HepG2 (cell line): ENCODE measurements around the gene BICDL2. TPM values are rescaled to one million over a fixed set of nuclear protein-coding genes. Genes with fewer than 3 reads are reported as not detected.

Source experiments
- ATAC-seq: fragments of 200-7000 bp; cut with Tn5 transposase; 3 replicates; pipeline ENCODE4 v1.9.1; 2020; ENCODE audit warnings: mild to moderate bottlenecking, moderate library complexity
- BruUV-seq: library from RNA; stranded (reverse); fragments of 400-500 nt; replicated peaks from 2 replicates; lab custom pipeline; 2021; lab: Mats Ljungman, UMichigan
- CTCF ChIA-PET: fragments of 300-600 bp; formaldehyde crosslinking; extraction: SDS; loops from one replicate; lab custom pipeline; 2021; ENCODE audit warnings: low total read pairs, inconsistent platforms, low intra/inter-chr PET ratio; lab: Yijun Ruan, JAX
- POLR2A ChIA-PET: fragments of 350-600 bp; sonication (Branson Sonifier 250); formaldehyde crosslinking; loops from one replicate; lab custom pipeline; 2020; ENCODE audit warnings: antibody characterized with exemption, inconsistent platforms; lab: Yijun Ruan, JAX
- DNase-seq: peaks from one replicate; pipeline ENCODE4 v3.0.0-alpha.2; 2015; ENCODE audit warnings: low spot score
- FAIRE-seq: peaks from 3 replicates; lab custom pipeline; 2011; peaks lifted over from hg19 to GRCh38; lab: Jason Lieb, UNC
- H2AFZ ChIP-seq: one replicate; pipeline ENCODE4 v1.6.1; 2011; ENCODE audit warnings: low read length, inconsistent platforms
- H3K27ac ChIP-seq: fragments of 300-600 bp; 3 replicates; pipeline ENCODE4 v1.8.0; 2011; ENCODE audit warnings: mixed run types, mild to moderate bottlenecking, mixed read lengths, low read length, inconsistent platforms; ENCODE audit not compliant: insufficient read depth; ENCODE audit errors: extremely low read length
- H3K27me3 ChIP-seq, 2 experiments: fragments of 200-600 bp in 1 of 2; 2 replicates in 1 of 2; 3 replicates in 1 of 2; pipeline versions ENCODE4 v1.6.0 to v1.8.0; 2011; ENCODE audit warnings: low read length in 2 of 2, mild to moderate bottlenecking in 2 of 2, moderate library complexity in 2 of 2, inconsistent platforms in 1 of 2; ENCODE audit not compliant: insufficient read depth in 2 of 2, control insufficient read depth in 1 of 2
- H3K36me3 ChIP-seq, 2 experiments: fragments of 200-600 bp in 1 of 2; replicated peaks in 1 of 2; 2 replicates in 1 of 2; 3 replicates in 1 of 2; pipeline versions ENCODE4 v1.5.1 to v1.8.0; 2011; ENCODE audit warnings: low read length in 2 of 2, inconsistent platforms in 1 of 2; ENCODE audit not compliant: insufficient read depth in 2 of 2, control insufficient read depth in 1 of 2
- H3K4me1 ChIP-seq: 2 replicates; pipeline ENCODE4 v1.5.1; 2012; ENCODE audit warnings: low read length, inconsistent platforms; ENCODE audit not compliant: insufficient read depth
- H3K4me2 ChIP-seq: 2 replicates; pipeline ENCODE4 v1.6.0; 2011; ENCODE audit warnings: low read depth, low read length, inconsistent platforms
- H3K4me3 ChIP-seq, 3 experiments: fragments of 200-600 bp in 1 of 3; sonication (generic), shearing (Covaris generic) in 1 of 3; replicated peaks in 1 of 3; 2 replicates each; pipeline ENCODE4 v1.5.1; 2011 to 2016; ENCODE audit warnings: low read length in 3 of 3, inconsistent platforms in 2 of 3, low read depth in 2 of 3, mild to moderate bottlenecking in 2 of 3, control low read depth in 1 of 3, mixed read lengths in 1 of 3; ENCODE audit not compliant: insufficient read depth in 1 of 3
- H3K79me2 ChIP-seq: one replicate; pipeline ENCODE4 v1.6.1; 2011; ENCODE audit warnings: low read length, inconsistent platforms; ENCODE audit not compliant: insufficient read depth
- H3K9ac ChIP-seq: 2 replicates; pipeline ENCODE4 v1.6.0; 2011; ENCODE audit warnings: mild to moderate bottlenecking, low read depth, low read length, inconsistent platforms; ENCODE audit not compliant: insufficient read depth
- H3K9me3 ChIP-seq: 2 replicates; pipeline ENCODE4 v1.5.1; 2012; ENCODE audit warnings: mild to moderate bottlenecking, low read length
- H4K20me1 ChIP-seq: 2 replicates; pipeline ENCODE4 v1.6.0; 2011; ENCODE audit warnings: inconsistent platforms, mild to moderate bottlenecking, low read length, moderate library complexity; ENCODE audit not compliant: insufficient read depth
- ARNT ChIP-seq: fragments of 450-650 bp; IDR thresholded peaks from 2 replicates; pipeline ENCODE4 v1.6.1; 2017
- MAFG ChIP-seq: sonication (generic); formaldehyde crosslinking; IDR thresholded peaks from 2 replicates; pipeline ENCODE4 v1.5.1; 2020; ENCODE audit warnings: mild to moderate bottlenecking, missing genetic modification reagents
- NPAS2 ChIP-seq: sonication (generic); formaldehyde crosslinking; IDR thresholded peaks from 2 replicates; pipeline ENCODE4 v1.8.0; 2022; ENCODE audit warnings: mild to moderate bottlenecking, missing genetic modification reagents, borderline replicate concordance
- ZNF20 ChIP-seq: sonication (generic); formaldehyde crosslinking; IDR thresholded peaks from 2 replicates; pipeline ENCODE4 v1.4.0; 2020; ENCODE audit warnings: mild to moderate bottlenecking, moderate library complexity, missing genetic modification reagents
- ZNF256 ChIP-seq: sonication (generic); formaldehyde crosslinking; conservative IDR thresholded peaks from 2 replicates; pipeline ENCODE4 v1.4.0; 2020; ENCODE audit warnings: missing genetic modification reagents
- ZNF329 ChIP-seq: sonication (generic); formaldehyde crosslinking; IDR thresholded peaks from 2 replicates; pipeline ENCODE4 v1.9.0; 2021; ENCODE audit warnings: low read depth, mild to moderate bottlenecking, missing genetic modification reagents
- WGBS: methylation state at CpG from one replicate; pipeline ENCODE4 v1.1.6; 2017; ENCODE audit warnings: low lambda C conversion rate; 5-methylcytosine and 5-hydroxymethylcytosine counted together
- in situ Hi-C: cut with HindIII; loops from 2 replicates; pipeline ENCODE4 v1.10.0; 2017; ENCODE audit warnings: low pct_unique_long_range_greater_than_20kb; ENCODE audit not compliant: extremely low pct_ligation_motif_present
- intact Hi-C: fragments of 100-400 bp; cut with micrococcal nuclease; formaldehyde crosslinking; loops from one replicate; pipeline ENCODE4 v1.10.0; 2022; ENCODE audit not compliant: unreplicated experiment
- polyA plus RNA-seq, 8 experiments: library from polyadenylated mRNA; depleted of rRNA in 3 of 8; stranded (reverse) in 7 of 8; unstranded in 1 of 8; fragments of >200 nt; fragmentation: Illumina TruSeq in 4 of 8; extraction: Trizol in 4 of 8; gene quantifications; 2 replicates each; pipeline versions ENCODE4 v1.2.1 to v1.2.3, GENCODE V29; 2011 to 2016; ENCODE audit warnings: low read depth in 4 of 8, missing spikeins in 1 of 8, mixed read lengths in 1 of 8; ENCODE audit not compliant: insufficient read depth in 1 of 8
- total RNA-seq, 5 experiments: library from RNA; depleted of rRNA; stranded (reverse); fragments of >200 nt; fragmentation: Illumina TruSeq; extraction: Trizol; gene quantifications; 2 replicates each; pipeline ENCODE4 v1.2.3, GENCODE V29; 2016; ENCODE audit warnings: low read depth in 1 of 5
- TF ChIP-seq, protein P1 (sequence below): sonication (generic); formaldehyde crosslinking; IDR thresholded peaks from 2 replicates; pipeline ENCODE4 v1.8.0; 2022; ENCODE audit warnings: mild to moderate bottlenecking, missing genetic modification reagents, moderate library complexity
- TF ChIP-seq, protein P2 (sequence below): sonication (generic); formaldehyde crosslinking; IDR thresholded peaks from 2 replicates; pipeline ENCODE4 v1.5.0; 2020; ENCODE audit warnings: mild to moderate bottlenecking, missing genetic modification reagents, borderline replicate concordance
- TF ChIP-seq, protein P3 (sequence below): sonication (generic); formaldehyde crosslinking; IDR thresholded peaks from 2 replicates; pipeline ENCODE4 v1.4.0; 2020; ENCODE audit warnings: missing genetic modification reagents, borderline replicate concordance

The BICDL2 gene
- total and polyA plus RNA-seq, 2 of the 13 experiments (the other 11 are each of a cell fraction or from before 2014, with no cell fraction given), result 0.12 TPM; not detected in 1

DNA sequence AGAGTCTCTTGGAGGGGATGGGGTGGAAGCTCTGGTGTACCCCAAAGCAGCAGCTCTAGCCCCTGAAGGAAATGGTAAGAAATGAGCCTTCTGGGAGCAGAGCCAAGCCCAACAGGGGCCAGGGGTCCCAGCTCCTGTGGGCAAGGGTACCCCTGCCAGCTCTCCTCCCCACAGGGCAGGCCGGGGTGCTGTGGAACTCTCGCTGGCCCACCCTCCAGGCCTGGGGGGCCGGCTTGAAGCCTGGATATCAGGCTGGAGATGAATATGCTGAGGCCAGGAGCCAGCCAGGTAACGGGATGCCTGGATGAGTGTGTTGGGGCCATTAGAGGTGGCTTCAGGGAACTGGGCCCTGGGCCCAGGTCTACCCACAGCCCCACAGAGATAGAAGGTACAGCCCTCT, 36.2 kb downstream of the BICDL2 start:
- no peaks in the 10 kb centered on the region for H4K20me1 ChIP-seq
- WGBS, result 90% methylated on average over 3 of the region's 4 CpGs
- CTCF ChIA-PET, result interaction anchor here (2.0 kb wide), 1 partner anchor 29 kb away, joined by 5 read pairs; no protein-coding TSS in a partner anchor

More for the DNA sequence above, 36.2 kb downstream of the BICDL2 start:
- POLR2A ChIA-PET, result interaction anchor here (0.9 to 2.0 kb wide), 3 partner anchors 20 to 45 kb away, joined by 3 to 5 read pairs (median 4); partner anchors contain the start of genes HCFC1R1 and THOC6
- no peak for ATAC-seq
- Histone ChIP-seq H3K9me3 (no peaks in the 10 kb centered on the region), H3K4me3 (no peak overlapping the region), H2AFZ (no peak overlapping the region), H3K79me2 (no peaks in the 10 kb centered on the region), H3K27me3 (no peaks in the 10 kb centered on the region), H3K27ac (no peak overlapping the region), H3K36me3 (no peaks in the 10 kb centered on the region), H3K4me1 (peaks cover 17% of the 10 kb centered on the region), H3K9ac (no peak overlapping the region), H3K4me2 (no peak overlapping the region)
- in situ Hi-C loops, result no loop called here
- no TSS peak for BruUV-seq
- FAIRE-seq, result no peak
- TF ChIP-seq ZNF256 (CRISPR knock-in tag) (no peak), ZNF20 (no peak), ZNF329 (CRISPR knock-in tag) (no peak), ARNT (no peak), NPAS2 (CRISPR knock-in tag) (no peak), MAFG (no peak)
- TF ChIP-seq, protein P1, sequence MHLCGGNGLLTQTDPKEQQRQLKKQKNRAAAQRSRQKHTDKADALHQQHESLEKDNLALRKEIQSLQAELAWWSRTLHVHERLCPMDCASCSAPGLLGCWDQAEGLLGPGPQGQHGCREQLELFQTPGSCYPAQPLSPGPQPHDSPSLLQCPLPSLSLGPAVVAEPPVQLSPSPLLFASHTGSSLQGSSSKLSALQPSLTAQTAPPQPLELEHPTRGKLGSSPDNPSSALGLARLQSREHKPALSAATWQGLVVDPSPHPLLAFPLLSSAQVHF, result no peak
- TF ChIP-seq, protein P2, sequence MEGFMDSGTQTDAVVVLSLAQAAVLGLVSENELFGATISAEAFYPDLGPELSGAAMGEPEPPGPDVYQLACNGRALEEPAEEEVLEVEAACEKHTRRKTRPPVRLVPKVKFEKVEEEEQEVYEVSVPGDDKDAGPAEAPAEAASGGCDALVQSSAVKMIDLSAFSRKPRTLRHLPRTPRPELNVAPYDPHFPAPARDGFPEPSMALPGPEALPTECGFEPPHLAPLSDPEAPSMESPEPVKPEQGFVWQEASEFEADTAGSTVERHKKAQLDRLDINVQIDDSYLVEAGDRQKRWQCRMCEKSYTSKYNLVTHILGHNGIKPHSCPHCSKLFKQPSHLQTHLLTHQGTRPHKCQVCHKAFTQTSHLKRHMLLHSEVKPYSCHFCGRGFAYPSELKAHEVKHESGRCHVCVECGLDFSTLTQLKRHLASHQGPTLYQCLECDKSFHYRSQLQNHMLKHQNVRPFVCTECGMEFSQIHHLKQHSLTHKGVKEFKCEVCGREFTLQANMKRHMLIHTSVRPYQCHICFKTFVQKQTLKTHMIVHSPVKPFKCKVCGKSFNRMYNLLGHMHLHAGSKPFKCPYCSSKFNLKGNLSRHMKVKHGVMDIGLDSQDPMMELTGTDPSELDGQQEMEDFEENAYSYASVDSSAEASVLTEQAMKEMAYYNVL (CRISPR knock-in tag), result no peak
- TF ChIP-seq, protein P3, sequence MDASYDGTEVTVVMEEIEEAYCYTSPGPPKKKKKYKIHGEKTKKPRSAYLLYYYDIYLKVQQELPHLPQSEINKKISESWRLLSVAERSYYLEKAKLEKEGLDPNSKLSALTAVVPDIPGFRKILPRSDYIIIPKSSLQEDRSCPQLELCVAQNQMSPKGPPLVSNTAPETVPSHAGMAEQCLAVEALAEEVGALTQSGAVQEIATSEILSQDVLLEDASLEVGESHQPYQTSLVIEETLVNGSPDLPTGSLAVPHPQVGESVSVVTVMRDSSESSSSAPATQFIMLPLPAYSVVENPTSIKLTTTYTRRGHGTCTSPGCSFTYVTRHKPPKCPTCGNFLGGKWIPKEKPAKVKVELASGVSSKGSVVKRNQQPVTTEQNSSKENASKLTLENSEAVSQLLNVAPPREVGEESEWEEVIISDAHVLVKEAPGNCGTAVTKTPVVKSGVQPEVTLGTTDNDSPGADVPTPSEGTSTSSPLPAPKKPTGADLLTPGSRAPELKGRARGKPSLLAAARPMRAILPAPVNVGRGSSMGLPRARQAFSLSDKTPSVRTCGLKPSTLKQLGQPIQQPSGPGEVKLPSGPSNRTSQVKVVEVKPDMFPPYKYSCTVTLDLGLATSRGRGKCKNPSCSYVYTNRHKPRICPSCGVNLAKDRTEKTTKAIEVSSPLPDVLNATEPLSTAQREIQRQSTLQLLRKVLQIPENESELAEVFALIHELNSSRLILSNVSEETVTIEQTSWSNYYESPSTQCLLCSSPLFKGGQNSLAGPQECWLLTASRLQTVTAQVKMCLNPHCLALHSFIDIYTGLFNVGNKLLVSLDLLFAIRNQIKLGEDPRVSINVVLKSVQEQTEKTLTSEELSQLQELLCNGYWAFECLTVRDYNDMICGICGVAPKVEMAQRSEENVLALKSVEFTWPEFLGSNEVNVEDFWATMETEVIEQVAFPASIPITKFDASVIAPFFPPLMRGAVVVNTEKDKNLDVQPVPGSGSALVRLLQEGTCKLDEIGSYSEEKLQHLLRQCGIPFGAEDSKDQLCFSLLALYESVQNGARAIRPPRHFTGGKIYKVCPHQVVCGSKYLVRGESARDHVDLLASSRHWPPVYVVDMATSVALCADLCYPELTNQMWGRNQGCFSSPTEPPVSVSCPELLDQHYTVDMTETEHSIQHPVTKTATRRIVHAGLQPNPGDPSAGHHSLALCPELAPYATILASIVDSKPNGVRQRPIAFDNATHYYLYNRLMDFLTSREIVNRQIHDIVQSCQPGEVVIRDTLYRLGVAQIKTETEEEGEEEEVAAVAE (CRISPR knock-in tag), result no peak
- intact Hi-C loops, result no loop called here
- no peak for DNase-seq
